GOT3 (cell line): ENCODE data around the gene TEX52.
"Not testable (repeated sequence)": the region's sequence is repeated elsewhere in the genome, so short reads cannot be mapped to it uniquely, and the experiment has no call there.

Experiments
- DNase-seq: peaks from one replicate; lab custom pipeline; 2025; ENCODE audit warnings: mixed read lengths; lab: John Stamatoyannopoulos, UW

The TEX52 gene

GRCh38 chr12:2864198-2864597, 7.4 kb upstream of the TEX52 start:
- DNase-seq = no peak

DNA sequence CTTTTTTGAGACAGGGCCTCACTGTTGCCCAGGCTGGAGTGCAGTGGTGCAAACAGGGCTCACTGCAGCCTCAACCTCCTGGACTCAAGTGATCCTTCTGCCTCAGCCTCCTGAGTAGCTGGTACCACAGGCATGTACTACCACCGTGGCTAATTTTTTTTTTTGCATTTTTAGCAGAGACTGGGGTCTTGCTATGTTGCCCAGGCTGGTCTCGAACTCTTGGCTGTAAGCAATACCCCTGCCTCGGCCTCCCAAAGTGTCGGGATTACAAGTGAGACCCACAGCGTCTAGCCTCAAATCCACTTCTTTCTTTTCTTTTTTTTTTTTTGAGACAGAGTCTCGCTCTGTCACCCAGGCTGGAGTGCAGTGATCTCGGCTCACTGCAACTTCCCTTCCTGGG, 6.6 kb upstream of the TEX52 start:
- not testable (repeated sequence) for DNase-seq

DNA sequence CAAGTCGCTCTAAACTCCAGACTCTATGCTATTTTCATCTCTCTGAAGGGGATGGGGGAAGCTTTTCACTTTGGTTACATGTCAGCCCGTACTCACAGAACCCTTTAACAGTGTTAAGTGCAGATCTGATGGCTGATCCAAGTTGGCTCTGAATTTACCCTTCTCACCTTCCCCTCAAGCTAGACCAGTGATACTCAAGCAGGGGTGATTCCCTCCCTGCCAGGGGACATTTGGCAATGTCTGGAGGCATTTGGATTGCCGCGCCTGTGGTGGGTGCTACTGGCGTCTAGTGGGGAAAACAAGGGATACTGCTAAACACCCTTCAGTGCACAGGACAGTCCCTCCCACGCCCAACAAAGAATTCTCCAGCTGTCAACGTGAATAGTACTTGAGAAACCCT, 6.0 kb upstream of the TEX52 start:
- no peak for DNase-seq

DNA sequence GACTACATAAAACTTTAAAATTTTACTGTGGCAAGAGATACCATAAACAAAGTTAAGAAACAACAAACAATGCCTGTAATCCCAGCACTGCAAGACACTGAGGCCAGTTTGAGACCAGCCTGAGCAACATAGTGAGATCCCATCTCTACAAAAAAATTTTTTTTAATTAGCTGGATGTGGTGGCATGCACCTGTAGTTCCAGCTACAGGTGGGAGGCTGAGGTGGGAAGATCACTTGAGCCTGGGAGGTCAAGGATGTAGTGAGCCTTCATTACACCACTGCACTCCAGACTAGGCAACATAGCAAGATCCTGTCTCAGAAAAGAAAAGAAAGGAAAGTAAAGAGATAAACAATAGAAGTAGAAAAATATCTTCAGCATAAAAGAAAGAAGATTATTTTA, 3.3 kb upstream of the TEX52 start:
- no peak for DNase-seq

GRCh38 chr12:2858944-2859421, 2.1 kb upstream of the TEX52 start:
- DNase-seq = no peak

DNA sequence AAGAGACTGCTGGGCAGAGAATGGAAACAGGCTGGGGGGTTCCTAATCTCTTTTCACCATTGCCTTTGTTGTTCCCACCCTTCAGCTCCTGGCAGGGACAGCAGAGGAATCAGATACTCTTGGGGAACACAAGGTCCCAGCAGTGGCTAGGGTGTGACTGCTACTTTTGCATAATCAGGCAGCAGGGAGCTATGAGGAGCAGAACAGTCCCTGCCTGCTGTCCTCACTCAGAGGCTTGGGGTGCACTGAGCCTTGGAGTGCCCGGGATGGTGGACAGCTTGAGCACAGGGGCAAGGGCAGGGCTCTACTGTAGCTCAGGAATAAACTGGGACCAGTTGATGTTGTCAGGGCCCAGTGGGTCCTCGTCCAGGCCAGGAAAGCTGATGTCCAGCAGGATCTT, 1.5 kb upstream of the TEX52 start:
- DNase-seq = no peak

- no peak for DNase-seq
Measured at GRCh38 chr12:2857576-2857975, 737 bp upstream of the TEX52 start.

- no peak for DNase-seq
Measured at GRCh38 chr12:2856051-2856450, 788 bp downstream of the TEX52 start.

- no peak for DNase-seq
Measured at GRCh38 chr12:2855546-2855945, 1.3 kb downstream of the TEX52 start.

DNA sequence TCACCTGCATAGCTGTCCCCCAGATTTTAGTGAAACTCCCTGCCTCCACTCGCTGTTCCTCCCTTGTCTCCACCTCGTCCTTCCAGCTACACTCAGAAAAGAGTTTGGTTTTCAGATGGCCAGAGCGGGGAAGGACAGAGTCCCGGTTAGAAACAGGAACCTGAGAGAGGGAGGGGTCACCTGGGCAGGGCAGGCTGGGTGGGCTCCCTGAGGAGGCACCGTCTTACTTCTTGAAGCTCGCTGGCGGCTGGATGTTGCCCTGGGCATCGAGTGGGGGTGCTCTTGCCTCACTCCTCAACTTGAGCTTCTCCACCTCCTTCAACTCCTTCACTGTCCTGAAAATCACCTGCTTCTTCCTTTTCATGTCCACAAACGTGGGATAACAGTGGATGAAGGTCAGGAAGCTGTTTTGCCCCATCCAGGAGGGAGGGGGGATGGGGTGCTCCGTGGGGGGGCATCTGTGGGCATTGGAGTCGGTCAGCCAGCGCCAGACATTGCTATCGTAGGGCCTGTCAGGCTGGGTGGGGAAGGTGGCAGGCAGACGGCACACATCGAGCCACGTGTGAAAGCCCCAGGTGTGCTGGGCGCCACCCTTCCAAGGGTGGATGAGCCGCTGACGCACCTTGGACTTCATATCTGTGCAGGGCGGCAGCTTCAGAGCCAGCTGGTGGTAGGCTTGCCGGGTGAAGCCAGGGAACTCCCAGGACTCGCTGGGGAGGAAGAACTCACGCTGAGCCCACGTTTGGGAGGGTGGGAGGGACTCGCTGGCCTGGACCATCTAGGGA, 2.0 kb downstream of the TEX52 start:
- DNase-seq = no peak

DNA sequence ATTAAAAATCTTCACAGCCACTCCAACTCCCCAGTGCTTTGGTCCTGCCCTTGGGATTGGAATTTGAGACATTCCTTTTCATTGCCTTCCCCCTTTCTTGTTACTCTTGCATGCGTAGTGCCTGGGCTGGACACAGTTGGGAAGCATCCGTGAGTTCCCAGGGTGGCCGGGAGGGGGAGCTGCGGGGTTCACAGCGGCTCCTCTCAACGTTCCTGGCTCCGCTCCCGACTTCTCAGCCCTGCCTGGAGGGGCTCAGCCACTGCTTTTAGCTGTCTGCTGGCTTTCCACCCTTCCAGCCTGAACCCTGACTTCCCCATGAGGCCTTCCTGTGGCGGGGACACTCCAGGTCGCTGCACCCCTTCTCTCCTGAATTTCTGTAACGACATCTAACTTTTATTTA, 3.2 kb downstream of the TEX52 start:
- peak; percentile 8 for DNase-seq

DNA sequence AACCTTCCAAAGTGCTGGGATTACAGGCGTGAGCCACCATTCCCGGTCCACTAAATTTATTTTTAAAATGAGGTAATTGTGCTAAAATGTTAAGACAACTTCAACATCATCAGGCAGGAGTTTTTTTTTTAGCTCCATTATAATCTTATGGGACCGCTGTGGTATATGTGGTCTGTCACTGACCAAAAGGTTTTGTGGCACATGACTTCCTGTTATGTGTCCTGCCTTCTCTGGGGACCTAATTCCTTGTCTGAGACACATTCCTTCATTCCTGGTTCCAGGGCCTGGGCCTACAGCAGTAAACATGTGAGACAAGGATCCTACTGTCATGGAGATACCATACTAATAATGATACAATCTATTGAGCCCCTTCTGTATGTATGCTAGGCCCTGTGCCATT, 4.9 kb downstream of the TEX52 start:
- no peak for DNase-seq

DNA sequence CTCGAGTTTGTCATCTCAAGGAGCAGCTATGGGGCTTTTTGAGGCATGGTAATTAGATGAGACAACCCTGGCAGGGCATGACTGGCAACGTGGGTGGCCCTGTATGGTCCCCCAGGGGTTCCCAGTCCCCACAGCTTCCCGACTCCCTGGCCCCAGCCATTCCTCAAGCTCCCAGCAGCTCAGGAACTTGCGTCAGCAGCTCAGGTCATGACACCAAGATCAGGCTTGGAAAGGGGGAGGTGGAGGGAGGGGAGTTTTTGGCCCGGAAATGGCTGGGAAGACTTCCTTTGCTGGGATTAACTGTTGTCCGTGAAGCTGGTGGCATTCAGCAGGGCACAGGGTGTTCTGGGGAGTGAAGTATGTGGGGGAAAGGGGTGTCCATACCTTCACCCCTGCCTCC, 11.6 kb downstream of the TEX52 start:
- no peak for DNase-seq

GRCh38 chr12:2844786-2845185, 12.1 kb downstream of the TEX52 start:
- no peak for DNase-seq

GRCh38 chr12:2842948-2843347, 13.9 kb downstream of the TEX52 start:
- DNase-seq = no peak

GRCh38 chr12:2841056-2841650, 15.7 kb downstream of the TEX52 start:
- no peak for DNase-seq

GRCh38 chr12:2836574-2836973, 20.3 kb downstream of the TEX52 start:
- no peak for DNase-seq

GRCh38 chr12:2835691-2836403, 21.0 kb downstream of the TEX52 start:
- DNase-seq = no peak

DNA sequence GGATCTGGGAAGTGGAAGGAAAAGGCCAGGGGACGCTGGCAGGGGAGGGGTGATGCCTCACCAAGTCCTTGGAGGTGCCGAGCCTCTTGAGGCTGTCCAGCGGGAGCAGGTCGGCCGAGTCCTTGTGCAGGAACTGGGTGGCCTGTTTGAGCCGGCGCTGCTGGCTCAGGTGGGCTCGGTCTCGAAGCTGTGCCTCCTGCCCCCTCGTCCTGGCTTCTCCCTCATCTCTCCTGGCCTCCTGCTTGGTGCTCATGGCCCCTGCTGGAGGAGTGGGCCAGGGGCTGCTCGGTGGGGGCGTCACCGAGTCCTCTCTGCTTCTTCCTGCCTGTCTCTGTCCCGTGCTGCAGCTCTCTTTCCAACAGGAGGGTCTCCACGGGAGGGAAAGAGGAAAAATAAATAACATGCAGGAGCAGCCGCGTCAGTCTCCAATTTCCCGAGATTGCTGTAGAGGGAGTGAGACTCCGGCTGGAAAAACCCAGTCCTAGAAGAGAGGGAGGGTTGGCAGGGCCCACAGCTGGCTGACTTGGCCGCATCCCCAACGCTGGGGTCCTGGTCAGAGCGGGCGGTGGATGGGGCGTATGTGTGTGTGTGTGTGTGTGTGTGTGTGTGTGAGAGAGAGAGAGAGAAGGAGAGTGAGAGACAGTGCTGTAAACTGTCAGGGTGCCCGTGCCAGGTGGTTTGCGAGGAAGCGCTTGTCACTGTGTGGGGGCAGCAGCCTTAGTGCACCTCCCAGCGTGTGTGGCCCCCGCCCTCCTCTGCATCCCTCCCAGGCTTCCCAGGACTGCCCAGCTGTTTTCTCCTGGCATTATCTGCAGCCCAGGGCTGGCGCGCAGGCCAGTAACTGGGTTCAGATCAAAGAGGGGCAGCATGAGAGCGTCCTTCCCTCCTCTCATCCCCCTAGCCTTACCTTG, 22.0 kb downstream of the TEX52 start, which contains the start of gene NRIP2:
TSS of gene NRIP2 (minus strand) at position 455 of the 911 bp plus-strand sequence. CDS start at position 403, 52 bp downstream.
- DNase-seq = no peak

DNA sequence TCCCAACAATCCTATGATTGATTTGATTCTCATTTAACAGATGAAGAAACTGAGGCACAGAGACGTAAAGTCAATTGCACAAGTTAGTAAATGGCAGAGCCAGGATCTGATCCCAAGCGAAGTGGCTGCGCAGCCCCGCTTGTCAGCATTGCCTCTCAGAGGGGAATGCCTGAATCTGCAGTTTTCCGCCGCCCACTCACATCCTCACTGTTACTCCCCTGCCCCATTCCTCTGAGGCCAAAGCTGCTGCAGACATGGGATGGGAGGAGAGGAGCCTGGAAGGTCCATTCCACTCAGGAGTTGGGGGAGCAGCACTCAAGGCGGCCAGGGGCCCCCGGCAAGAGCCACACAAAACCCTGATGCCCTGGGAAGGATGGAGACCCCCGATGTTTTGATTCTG, 23.0 kb downstream of the TEX52 start:
- DNase-seq = no peak

DNA sequence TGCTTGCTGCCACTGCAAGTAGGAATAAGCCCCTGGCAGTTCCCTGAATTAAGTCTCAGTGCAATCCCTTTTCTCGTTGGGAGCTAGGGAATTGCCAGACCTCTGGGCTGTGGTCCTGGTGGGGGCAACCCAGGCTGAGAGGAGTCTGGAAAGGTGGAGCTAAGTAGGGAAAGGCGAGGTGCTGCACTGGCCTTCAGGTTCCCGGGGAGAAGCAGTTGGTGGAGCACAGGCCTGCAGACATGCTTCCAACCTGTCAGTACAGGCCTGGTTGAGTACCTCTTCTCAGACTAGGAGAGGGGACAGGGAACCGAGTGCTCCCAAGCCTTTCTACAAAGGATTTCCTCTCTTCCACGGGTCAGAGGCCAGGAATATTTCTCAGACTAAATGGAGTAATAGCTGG, 23.5 kb downstream of the TEX52 start:
- no peak for DNase-seq
